Ovary (tissue), 3 donors: Measurements from ENCODE around the gene WDR90.

Experiments used
- CTCF ChIP-seq, 3 donors: fragments of 450-650 bp in 2 of 3; fragments of 200-600 bp in 1 of 3; IDR thresholded peaks; one replicate each; pipeline versions ENCODE4 v1.5.1 to v1.8.0; 2016 to 2022; ENCODE audit warnings: antibody characterized with exemption in 3 of 3, mild to moderate bottlenecking in 1 of 3
- EP300 ChIP-seq: sonication (generic); formaldehyde crosslinking; IDR thresholded peaks from one replicate; pipeline ENCODE4 v1.6.1; 2017; ENCODE audit warnings: antibody characterized with exemption
- POLR2A ChIP-seq: fragments of 450-650 bp; IDR thresholded peaks from one replicate; pipeline ENCODE4 v1.6.1; 2017; ENCODE audit warnings: antibody characterized with exemption, mild to moderate bottlenecking, moderate library complexity
- donor health status: DM: no; HTN: no; CAD: no.

- TF ChIP-seq POLR2A = no peak
- TF ChIP-seq CTCF (IDR thresholded peaks at IDR 0.05) = no peak
- TF ChIP-seq EP300 = no peak
These were observed 21.5 kb upstream of the WDR90 start for GRCh38 chr16:627454-628239.
